ENCODE results near the gene ABCC4. TPM values are rescaled to one million over a fixed set of nuclear protein-coding genes. Genes with fewer than 3 reads are reported as not detected.

The ABCC4 gene
- total and polyA plus RNA-seq, 2 donors from 2014 or later: 11.3 to 52.4 TPM

DNA sequence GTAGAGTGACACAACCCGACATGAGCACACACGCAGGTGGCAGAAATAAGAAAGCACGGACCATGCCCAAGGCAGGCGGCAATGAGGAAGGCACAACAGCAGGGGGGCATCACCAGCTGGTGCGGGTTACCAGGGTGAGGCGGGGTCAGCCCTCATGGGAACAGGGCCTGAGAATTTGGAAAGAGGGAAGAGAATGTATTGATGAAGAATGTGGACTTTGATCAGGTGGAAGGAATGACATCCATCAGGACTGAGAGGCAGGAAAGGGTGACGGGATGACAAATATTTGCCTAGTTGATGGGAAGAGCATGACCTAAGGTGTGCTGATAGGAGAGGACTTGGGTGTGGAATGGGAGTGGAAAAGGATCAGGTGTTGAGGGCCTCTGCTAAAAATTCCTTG is 177.5 kb downstream of the ABCC4 start:
- no peak for FAIRE-seq
- no peak for DNase-seq
- no peaks in the 10 kb centered on the region for H3K9me3 ChIP-seq (ENCODE audit: control insufficient read depth in 2 of 3, insufficient read depth in 1 of 3, low read length in 3 of 3)
- peaks cover 0 to 3% (median 0%) of the 10 kb centered on the region in 3 donors for H3K36me3 ChIP-seq (ENCODE audit: control insufficient read depth in 2 of 3, insufficient read depth in 3 of 3, low read length in 3 of 3)
- no peaks in the 10 kb centered on the region for H3K4me1 ChIP-seq (ENCODE audit: control insufficient read depth in 2 of 3, insufficient read depth in 2 of 3, low read depth in 1 of 3, low read length in 3 of 3)
- TF ChIP-seq, protein P1, sequence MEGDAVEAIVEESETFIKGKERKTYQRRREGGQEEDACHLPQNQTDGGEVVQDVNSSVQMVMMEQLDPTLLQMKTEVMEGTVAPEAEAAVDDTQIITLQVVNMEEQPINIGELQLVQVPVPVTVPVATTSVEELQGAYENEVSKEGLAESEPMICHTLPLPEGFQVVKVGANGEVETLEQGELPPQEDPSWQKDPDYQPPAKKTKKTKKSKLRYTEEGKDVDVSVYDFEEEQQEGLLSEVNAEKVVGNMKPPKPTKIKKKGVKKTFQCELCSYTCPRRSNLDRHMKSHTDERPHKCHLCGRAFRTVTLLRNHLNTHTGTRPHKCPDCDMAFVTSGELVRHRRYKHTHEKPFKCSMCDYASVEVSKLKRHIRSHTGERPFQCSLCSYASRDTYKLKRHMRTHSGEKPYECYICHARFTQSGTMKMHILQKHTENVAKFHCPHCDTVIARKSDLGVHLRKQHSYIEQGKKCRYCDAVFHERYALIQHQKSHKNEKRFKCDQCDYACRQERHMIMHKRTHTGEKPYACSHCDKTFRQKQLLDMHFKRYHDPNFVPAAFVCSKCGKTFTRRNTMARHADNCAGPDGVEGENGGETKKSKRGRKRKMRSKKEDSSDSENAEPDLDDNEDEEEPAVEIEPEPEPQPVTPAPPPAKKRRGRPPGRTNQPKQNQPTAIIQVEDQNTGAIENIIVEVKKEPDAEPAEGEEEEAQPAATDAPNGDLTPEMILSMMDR (IDR thresholded peaks at IDR 0.05; ENCODE audit: borderline replicate concordance, extremely low read depth, insufficient read depth): no peak
- H3K27me3 ChIP-seq (ENCODE audit: control insufficient read depth, insufficient read depth, low read length): no peaks in the 10 kb centered on the region
- H3K9ac ChIP-seq (ENCODE audit: low read length in 3 of 3): no peak overlapping the region
- no peak overlapping the region for H3K4me3 ChIP-seq (ENCODE audit: low read length in 3 of 3)
- intact Hi-C loops (cut with DNase I): no loop called here
- no peak overlapping the region for H3K27ac ChIP-seq (ENCODE audit: low read depth in 2 of 2, low read length in 2 of 2)

DNA sequence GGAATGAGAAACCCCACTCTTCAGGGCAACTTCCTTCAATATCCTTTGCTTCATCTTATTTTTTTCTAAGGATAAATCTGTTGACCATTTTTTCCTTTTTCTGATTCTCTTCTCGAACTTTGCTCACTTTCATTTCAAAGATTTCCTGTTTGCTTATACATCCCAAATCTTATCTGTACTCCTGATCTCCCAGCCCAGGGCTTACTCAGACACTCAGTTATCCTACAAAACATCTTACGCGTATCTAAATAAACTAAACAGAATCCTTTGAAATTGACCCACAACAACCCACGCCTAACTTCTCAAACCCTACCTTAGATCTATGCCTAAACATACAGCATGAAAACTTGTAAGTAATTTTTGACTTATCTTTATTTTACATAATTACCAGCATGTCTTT is 179.2 kb downstream of the ABCC4 start:
- Histone ChIP-seq H3K9me3 (ENCODE audit: control insufficient read depth in 2 of 3, insufficient read depth in 1 of 3, low read length in 3 of 3) (no peaks in the 10 kb centered on the region), H3K27me3 (ENCODE audit: control insufficient read depth, insufficient read depth, low read length) (no peaks in the 10 kb centered on the region), H3K9ac (ENCODE audit: low read length in 3 of 3) (no peak overlapping the region), H3K4me1 (ENCODE audit: control insufficient read depth in 2 of 3, insufficient read depth in 2 of 3, low read depth in 1 of 3, low read length in 3 of 3) (no peaks in the 10 kb centered on the region), H3K27ac (ENCODE audit: low read depth in 2 of 2, low read length in 2 of 2) (no peak overlapping the region), H3K4me3 (ENCODE audit: low read length in 3 of 3) (no peak overlapping the region), H3K36me3 (ENCODE audit: control insufficient read depth in 2 of 3, insufficient read depth in 3 of 3, low read length in 3 of 3) (peaks cover 0 to 3% (median 0%) of the 10 kb centered on the region in 3 donors)
- FAIRE-seq (no peak), DNase-seq (no peak)
- TF ChIP-seq, protein P1 (IDR thresholded peaks at IDR 0.05; ENCODE audit: borderline replicate concordance, extremely low read depth, insufficient read depth): no peak
- intact Hi-C loops (cut with DNase I): no loop called here

DNA sequence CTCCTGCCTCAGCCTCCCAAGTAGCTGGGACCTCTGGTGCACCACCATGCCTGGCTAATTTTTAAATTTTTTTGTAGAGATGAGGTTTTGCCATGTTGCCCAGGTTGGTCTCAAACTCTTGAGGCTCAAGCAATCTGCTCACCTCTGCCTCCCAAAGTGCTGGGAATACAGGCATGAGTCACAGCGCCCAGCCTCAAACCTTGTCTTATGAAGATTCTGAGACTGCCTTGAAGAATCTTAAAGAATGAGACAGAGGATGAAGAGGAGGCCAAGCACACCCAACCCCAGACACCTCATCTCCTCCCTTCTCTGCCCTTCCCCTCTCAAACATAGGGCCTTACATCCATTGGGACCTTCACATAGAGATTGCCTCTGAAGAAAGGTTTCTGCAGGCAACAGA is 179.7 kb downstream of the ABCC4 start:
- Histone ChIP-seq H3K9ac (ENCODE audit: low read length in 3 of 3) (no peak overlapping the region), H3K4me1 (ENCODE audit: control insufficient read depth in 2 of 3, insufficient read depth in 2 of 3, low read depth in 1 of 3, low read length in 3 of 3) (no peaks in the 10 kb centered on the region), H3K4me3 (ENCODE audit: low read length in 3 of 3) (no peak overlapping the region), H3K27ac (ENCODE audit: low read depth in 2 of 2, low read length in 2 of 2) (no peak overlapping the region), H3K9me3 (ENCODE audit: control insufficient read depth in 2 of 3, insufficient read depth in 1 of 3, low read length in 3 of 3) (no peaks in the 10 kb centered on the region), H3K36me3 (ENCODE audit: control insufficient read depth in 2 of 3, insufficient read depth in 3 of 3, low read length in 3 of 3) (peaks cover 0 to 3% (median 0%) of the 10 kb centered on the region in 3 donors), H3K27me3 (ENCODE audit: control insufficient read depth, insufficient read depth, low read length) (no peaks in the 10 kb centered on the region)
- FAIRE-seq (no peak), DNase-seq (no peak)
- intact Hi-C loops (cut with DNase I): no loop called here
- TF ChIP-seq, protein P1 (IDR thresholded peaks at IDR 0.05; ENCODE audit: borderline replicate concordance, extremely low read depth, insufficient read depth): no peak

DNA sequence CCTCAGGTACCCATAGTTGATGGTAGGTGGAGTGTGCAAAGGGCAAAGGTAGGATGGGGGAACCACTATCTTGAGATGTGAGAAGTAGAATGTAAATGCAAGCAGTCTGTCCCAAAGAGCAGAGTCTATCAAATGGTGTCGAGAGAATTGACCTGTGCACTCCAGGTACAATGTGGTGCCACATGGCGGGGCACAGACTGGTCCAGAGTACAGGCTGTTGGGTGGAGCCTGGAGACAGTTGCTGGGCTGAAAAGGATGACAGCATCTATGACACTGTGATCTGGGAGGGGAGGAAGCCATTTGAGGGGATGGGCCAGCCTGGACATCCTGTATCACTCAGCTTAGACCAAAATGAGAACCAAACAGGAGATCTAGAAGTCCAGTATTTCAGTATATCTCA is 180.6 kb downstream of the ABCC4 start:
- H3K4me3 ChIP-seq (ENCODE audit: low read length in 3 of 3): no peak overlapping the region
- DNase-seq (no peak), FAIRE-seq (no peak)
- H3K27me3 ChIP-seq (ENCODE audit: control insufficient read depth, insufficient read depth, low read length): no peaks in the 10 kb centered on the region
- intact Hi-C loops (cut with DNase I): no loop called here
- no peak overlapping the region for H3K9ac ChIP-seq (ENCODE audit: low read length in 3 of 3)
- peaks cover 0 to 3% (median 0%) of the 10 kb centered on the region in 3 donors for H3K36me3 ChIP-seq (ENCODE audit: control insufficient read depth in 2 of 3, insufficient read depth in 3 of 3, low read length in 3 of 3)
- H3K4me1 ChIP-seq (ENCODE audit: control insufficient read depth in 2 of 3, insufficient read depth in 2 of 3, low read depth in 1 of 3, low read length in 3 of 3): no peaks in the 10 kb centered on the region
- H3K9me3 ChIP-seq (ENCODE audit: control insufficient read depth in 2 of 3, insufficient read depth in 1 of 3, low read length in 3 of 3): no peaks in the 10 kb centered on the region
- TF ChIP-seq, protein P1 (IDR thresholded peaks at IDR 0.05; ENCODE audit: borderline replicate concordance, extremely low read depth, insufficient read depth): no peak
- no peak overlapping the region for H3K27ac ChIP-seq (ENCODE audit: low read depth in 2 of 2, low read length in 2 of 2)

Measured in kidney (tissue), 14 donors.